Embryonic facial prominence (tissue), 1 donor: ENCODE results near the gene TECTA.

Experiments used
- DNase-seq: peaks from one replicate; pipeline ENCODE4 v3.0.0-alpha.2; 2016; ENCODE audit errors: extremely low spot score

Gene TECTA

DNA sequence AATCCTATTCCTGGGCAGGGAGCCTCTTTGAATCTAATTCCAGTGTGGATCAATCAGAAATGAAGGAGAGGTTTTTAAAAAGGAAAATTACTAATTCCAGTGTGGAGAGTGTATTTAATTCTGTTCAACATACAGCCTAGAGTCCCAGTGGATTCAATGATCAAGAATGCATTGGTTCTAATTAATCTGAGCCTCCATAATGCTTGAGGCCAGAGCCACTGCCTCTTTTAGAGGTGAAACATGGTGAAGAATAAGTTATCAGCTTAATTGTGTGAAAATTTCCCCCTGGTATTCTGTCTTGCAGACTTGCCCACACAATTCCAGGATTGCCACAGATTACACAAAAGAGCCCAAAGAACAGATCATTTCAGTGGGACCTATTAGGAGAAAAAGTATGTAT lies 87.7 kb downstream of the TECTA start:
- DNase-seq: no peak

DNA sequence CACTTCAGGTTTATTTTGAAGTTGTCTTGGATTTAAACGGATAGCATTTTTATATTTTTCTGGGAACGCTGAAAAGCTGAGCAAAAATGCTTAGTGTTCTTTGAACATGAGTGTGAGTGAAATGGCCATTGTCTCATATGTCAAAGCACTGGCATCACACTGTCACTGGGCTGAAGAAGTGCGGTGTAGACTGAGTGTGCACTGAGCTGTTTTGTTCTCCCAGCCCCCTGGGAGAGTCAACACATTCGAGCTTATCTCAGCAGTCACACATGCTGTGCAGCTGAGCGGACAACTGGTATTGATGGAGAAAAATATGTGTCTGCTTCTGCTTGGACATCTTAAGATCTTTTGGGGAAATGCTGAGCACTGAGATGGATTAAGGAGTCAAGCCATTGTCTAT lies 90.8 kb downstream of the TECTA start:
- no peak for DNase-seq

DNA sequence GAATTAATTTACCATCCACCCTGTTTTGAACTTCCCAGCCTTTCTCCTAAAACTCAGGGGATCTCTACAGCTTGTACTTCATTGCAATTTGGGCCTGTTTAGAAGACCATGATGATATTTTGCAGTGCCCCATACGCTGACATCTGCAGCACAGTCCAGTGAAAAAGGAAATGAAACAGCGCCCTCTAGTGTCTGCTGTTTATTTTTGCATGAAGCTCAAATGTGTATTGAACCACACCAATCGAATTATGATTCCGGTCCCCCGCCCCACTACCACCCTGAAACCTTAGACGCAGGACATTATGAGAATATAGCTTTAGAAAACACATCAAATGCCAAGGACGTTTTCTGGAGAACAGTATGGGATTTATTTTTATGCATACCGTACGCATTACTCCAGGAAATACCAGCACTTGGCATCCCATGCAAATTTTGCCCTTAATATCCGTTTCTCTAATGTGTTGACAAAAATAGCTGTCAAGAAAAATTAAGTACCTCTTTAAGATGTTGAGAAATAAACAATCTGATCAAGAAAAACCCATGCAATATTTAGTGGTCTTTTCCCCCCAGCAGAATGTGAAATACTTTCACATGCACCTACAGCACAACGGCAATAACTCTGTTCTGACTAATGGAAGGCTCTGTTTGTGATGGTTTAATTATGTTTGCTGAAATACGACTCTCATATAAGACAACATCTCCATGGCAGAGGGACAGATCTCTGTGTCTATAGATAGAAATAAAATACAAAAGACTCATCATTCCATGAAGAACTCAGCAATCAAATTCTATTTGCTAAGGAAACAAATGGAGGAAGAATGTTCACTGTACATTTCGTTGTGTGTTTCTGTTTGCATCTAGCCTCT lies 93.9 kb downstream of the TECTA start:
- peak; percentile 43 for DNase-seq

DNA sequence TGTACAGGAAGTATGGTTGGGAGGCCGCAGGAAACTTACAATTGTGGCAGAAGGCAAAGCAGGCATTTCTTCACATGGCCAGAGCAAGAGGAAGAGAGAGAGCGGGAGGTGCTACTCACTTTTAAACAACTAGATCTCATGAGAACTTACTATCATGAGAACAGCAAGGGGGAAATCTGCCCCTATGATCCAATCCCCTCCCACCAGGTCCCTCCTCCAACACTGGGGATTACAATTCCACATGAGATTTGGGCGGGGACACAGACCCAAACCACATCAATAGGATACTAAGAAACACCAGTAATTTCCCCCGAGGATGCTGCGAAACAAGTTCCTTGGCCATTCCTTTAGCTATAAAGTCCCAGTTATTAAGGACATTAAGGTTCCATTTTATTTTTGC lies 97.4 kb downstream of the TECTA start:
- no peak for DNase-seq

GRCh38 chr11:121199516-121199915 lies 98.5 kb downstream of the TECTA start:
- no peak for DNase-seq

- DNase-seq: no peak
Observed at GRCh38 chr11:121206810-121207209, 105.8 kb downstream of the TECTA start.

DNA sequence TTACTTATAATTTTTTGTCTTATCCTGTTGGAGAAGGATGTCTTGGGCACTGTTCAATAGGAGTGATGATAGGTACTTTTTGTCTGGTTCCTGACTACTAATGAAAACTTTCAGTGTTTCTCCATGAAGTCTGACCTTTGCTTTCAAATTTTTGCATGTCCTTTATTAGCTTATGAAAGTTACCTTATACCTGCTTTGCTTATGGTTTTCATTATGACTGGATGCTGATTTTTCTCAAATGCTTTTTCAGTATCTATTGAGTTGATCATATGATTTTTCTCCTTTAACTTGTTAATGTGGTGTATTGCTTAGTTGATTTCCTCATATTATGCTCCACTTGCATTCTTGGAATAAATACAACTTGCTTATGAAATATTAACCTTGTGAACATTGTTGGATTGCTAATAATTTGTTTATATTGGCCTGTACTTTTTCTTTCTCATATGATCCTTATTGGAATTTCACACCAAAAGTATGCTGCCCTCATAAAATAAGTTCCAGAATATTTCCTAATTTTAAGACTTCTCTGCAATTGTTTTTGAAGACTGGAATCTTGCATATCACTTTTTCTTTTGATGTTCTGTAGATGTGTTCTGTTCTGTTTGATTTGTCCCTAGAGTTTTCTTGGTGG lies 106.6 kb downstream of the TECTA start:
- no peak for DNase-seq

- no peak for DNase-seq
Observed at GRCh38 chr11:121210445-121211080, 109.5 kb downstream of the TECTA start.

- DNase-seq: no peak
Observed at GRCh38 chr11:121211626-121212025, 110.6 kb downstream of the TECTA start.

- no peak for DNase-seq
Observed at GRCh38 chr11:121212536-121213361, 111.7 kb downstream of the TECTA start.

GRCh38 chr11:121213362-121213893 lies 112.4 kb downstream of the TECTA start:
- no peak for DNase-seq

GRCh38 chr11:121214861-121215260 lies 113.8 kb downstream of the TECTA start:
- DNase-seq: no peak

- DNase-seq: no peak
Observed at GRCh38 chr11:121221496-121222200, 120.6 kb downstream of the TECTA start.

GRCh38 chr11:121223161-121223560 lies 122.1 kb downstream of the TECTA start:
- no peak for DNase-seq

GRCh38 chr11:121225382-121225781 lies 124.3 kb downstream of the TECTA start:
- DNase-seq: no peak

DNA sequence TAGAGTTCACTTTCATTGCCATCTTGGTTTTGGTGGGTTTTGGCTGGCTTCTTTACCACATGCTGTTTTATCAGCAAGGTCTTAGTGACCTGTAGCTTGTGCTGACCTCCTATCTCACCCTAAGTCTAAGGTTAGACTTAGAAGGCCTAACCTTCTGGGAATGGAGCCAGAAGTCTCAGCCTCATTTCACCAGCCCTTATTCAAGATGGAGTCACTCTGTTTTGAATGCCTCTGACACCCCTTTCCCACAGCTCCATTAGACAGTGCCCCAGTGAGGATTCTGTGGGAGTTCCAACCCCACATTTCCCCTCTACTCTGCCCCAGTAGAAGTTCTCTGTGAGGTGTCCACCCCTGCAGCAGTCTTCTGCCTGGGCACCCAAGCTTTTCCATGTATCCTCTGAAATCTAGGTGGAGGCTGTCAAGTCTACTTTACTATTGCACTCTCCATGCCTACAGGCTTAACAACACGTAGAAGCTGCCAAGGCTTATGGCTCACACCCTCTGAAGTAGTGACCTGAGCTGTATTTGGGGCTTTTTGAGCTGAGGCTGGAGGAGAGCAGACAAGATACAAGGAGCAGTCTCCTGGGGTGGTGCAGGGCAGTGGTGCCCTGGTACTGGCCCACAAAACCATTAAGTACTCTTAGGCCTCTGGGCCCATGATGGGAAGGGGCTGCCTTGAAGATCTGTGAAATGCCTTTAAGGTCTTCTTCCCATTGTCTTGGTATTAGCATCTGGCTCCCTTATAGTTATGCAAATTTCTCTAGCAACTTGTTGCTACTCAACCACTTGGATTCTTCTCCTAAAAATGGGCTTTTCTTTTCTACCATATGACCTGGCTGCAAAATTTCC lies 125.6 kb downstream of the TECTA start:
- DNase-seq: no peak

DNA sequence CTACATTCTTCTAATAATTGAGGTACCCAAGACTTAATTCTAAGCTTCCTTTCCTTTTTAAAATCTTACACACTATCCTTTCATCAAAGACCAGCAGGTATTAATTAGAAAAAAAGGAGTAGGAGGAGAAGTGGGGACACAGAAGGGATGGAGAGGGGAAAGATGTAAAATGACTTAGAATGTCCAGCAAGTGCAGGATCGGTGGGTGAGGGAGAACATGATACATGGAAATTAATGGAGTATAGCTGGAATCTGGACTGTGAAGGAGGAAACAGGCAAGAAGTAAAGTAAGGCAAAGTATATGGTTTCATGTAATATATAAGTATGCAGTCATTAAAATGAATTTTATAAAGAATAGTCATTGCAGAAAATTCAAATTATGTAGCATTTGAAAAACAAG lies 127.8 kb downstream of the TECTA start:
- DNase-seq: no peak

DNA sequence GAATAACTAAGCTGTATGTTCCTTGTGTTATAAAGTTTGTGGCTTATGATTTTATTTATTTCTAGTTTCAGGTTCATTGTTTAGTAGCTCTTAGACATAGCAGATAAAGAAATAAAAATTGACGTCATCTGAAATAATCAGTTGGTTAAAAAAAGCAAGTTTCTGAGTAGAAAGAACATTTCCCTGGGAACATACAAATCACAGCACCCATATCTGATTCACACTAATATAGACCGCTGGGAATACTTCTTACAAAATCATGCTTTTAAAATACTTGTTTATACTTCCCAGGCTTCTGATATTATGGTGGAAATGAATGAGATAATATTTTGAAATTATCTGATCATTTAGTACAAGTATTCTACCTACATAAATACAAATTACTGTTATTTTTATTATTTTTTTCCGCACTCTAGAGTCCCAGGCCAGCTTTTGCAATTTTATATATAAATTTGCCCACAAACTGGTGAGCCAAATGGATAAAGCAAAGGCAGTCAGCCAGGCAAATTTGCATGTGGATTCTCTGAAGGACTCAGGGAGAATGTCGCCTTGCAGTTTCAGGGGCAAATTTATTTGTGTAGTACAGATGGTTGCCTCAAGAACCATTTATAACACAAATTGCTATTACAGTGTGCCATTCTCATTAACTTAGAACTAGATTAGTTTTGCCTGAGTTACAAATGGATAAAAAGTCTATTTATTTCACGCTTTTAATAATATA lies 128.6 kb downstream of the TECTA start:
- no peak for DNase-seq

DNA sequence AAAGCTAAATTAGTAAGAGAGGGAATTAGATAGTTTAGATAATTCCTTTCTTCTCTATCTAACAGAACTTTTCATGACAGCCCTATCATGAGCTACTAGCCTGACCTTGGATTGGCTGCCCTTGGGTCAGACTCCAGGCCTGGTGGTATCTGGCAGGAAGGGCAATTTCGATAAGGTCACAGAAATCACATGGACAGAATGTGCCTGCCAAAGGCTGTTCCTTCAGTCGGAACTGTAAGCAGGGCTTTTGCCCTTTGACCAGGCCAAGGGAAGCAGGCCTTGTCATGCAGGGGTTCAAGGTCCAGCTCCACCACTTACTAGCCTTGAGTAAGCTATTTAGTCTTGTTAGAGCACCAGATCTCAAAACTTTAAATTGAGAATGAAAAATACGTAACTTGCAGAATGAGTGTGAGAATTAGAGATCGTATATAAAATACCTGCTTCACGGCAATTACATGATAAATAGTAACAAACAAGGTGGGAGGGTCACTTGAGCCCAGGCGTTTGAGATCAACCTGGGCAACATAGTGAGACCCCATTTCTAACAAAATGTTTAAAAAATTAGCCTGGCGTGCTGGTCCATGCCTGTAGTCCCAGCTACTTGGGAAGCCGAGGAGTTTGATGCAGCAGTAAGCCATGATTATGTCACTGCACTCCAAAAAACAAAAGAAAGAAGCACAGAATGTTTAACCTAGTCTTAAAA lies 130.7 kb downstream of the TECTA start:
- DNase-seq: no peak
